ENCODE results near the gene NUDT7. TPM values are rescaled to one million over a fixed set of nuclear protein-coding genes. Genes with fewer than 3 reads are reported as not detected.

Gene NUDT7
- total RNA-seq, 1 donor from 2014 or later = 7.9 TPM

- H3K9me3 Mint-ChIP-seq (ENCODE audit: unreplicated experiment) = no peaks in the 10 kb centered on the region
- H3K4me1 Mint-ChIP-seq (ENCODE audit: unreplicated experiment) = peaks cover 8% of the 10 kb centered on the region
- no peak within 1 kb of the TSS for H3K27ac Mint-ChIP-seq (ENCODE audit: unreplicated experiment)
- DNase-seq (ENCODE audit: low spot score) = peak; percentile 38
- peaks cover 6% of the 10 kb centered on the region for H3K27me3 Mint-ChIP-seq (ENCODE audit: unreplicated experiment)
- TF ChIP-seq CTCF (IDR thresholded peaks at IDR 0.05; ENCODE audit: unreplicated experiment) = no peak
- peak within 1 kb of the TSS; percentile 88 for H3K4me3 Mint-ChIP-seq (ENCODE audit: unreplicated experiment)
- H3K36me3 Mint-ChIP-seq (ENCODE audit: low read depth, unreplicated experiment) = no peaks in the 10 kb centered on the region
These were observed 66.1 kb downstream of the NUDT7 start, which contains the start of gene VAT1L for GRCh38 chr16:77788181-77789084. Gene VAT1L (plus strand): TSS chr16:77788564. CDS start chr16:77788683, 119 bp downstream.

GRCh38 chr16:77789085-77790008 lies 67.0 kb downstream of the NUDT7 start:
- Mint-ChIP-seq H3K27ac (ENCODE audit: unreplicated experiment) (no peak overlapping the region), H3K4me3 (ENCODE audit: unreplicated experiment) (no peak overlapping the region), H3K27me3 (ENCODE audit: unreplicated experiment) (peaks cover 6% of the 10 kb centered on the region), H3K36me3 (ENCODE audit: low read depth, unreplicated experiment) (no peaks in the 10 kb centered on the region), H3K4me1 (ENCODE audit: unreplicated experiment) (peaks cover 8% of the 10 kb centered on the region), H3K9me3 (ENCODE audit: unreplicated experiment) (no peaks in the 10 kb centered on the region)
- DNase-seq (ENCODE audit: low spot score) = no peak
- no peak for TF ChIP-seq CTCF (IDR thresholded peaks at IDR 0.05; ENCODE audit: unreplicated experiment)

- no peak overlapping the region for H3K4me3 Mint-ChIP-seq (ENCODE audit: unreplicated experiment)
- peaks cover 6% of the 10 kb centered on the region for H3K27me3 Mint-ChIP-seq (ENCODE audit: unreplicated experiment)
- no peak for DNase-seq (ENCODE audit: low spot score)
These were observed 67.7 kb downstream of the NUDT7 start for GRCh38 chr16:77790009-77790372.

GRCh38 chr16:77790912-77791311 lies 68.6 kb downstream of the NUDT7 start:
- no peak for TF ChIP-seq CTCF (IDR thresholded peaks at IDR 0.05; ENCODE audit: unreplicated experiment)
- H3K36me3 Mint-ChIP-seq (ENCODE audit: low read depth, unreplicated experiment) = no peaks in the 10 kb centered on the region
- H3K4me3 Mint-ChIP-seq (ENCODE audit: unreplicated experiment) = no peak overlapping the region
- no peak overlapping the region for H3K27ac Mint-ChIP-seq (ENCODE audit: unreplicated experiment)
- H3K9me3 Mint-ChIP-seq (ENCODE audit: unreplicated experiment) = no peaks in the 10 kb centered on the region
- peaks cover 6% of the 10 kb centered on the region for H3K27me3 Mint-ChIP-seq (ENCODE audit: unreplicated experiment)
- peaks cover 8% of the 10 kb centered on the region for H3K4me1 Mint-ChIP-seq (ENCODE audit: unreplicated experiment)
- no peak for DNase-seq (ENCODE audit: low spot score)

More at GRCh38 chr16:77790009-77790372, 67.7 kb downstream of the NUDT7 start:
- Mint-ChIP-seq H3K9me3 (ENCODE audit: unreplicated experiment) (no peaks in the 10 kb centered on the region), H3K27ac (ENCODE audit: unreplicated experiment) (no peak overlapping the region), H3K36me3 (ENCODE audit: low read depth, unreplicated experiment) (no peaks in the 10 kb centered on the region), H3K4me1 (ENCODE audit: unreplicated experiment) (peaks cover 8% of the 10 kb centered on the region)
- TF ChIP-seq CTCF (IDR thresholded peaks at IDR 0.05; ENCODE audit: unreplicated experiment) = no peak

Other genes with a start within 250 kb of the NUDT7 start
- 1.1 TPM for gene VAT1L, start 66.0 kb downstream of the NUDT7 start, total RNA-seq (ENCODE audit: unreplicated experiment)

Measured in endothelial cell (in vitro differentiated cells).